HG03521 (cell line): ENCODE data around the gene GPR180.
"Not testable (repeated sequence)": the region's sequence is repeated elsewhere in the genome, so short reads cannot be mapped to it uniquely, and the experiment has no call there.

Experiments used
- ATAC-seq: cut with Tn5 transposase; IDR thresholded peaks from one replicate; pipeline ENCODE4 v1.9.1; 2021; ENCODE audit warnings: mild to moderate bottlenecking, moderate library complexity; ENCODE audit not compliant: unreplicated experiment

GPR180 gene

DNA sequence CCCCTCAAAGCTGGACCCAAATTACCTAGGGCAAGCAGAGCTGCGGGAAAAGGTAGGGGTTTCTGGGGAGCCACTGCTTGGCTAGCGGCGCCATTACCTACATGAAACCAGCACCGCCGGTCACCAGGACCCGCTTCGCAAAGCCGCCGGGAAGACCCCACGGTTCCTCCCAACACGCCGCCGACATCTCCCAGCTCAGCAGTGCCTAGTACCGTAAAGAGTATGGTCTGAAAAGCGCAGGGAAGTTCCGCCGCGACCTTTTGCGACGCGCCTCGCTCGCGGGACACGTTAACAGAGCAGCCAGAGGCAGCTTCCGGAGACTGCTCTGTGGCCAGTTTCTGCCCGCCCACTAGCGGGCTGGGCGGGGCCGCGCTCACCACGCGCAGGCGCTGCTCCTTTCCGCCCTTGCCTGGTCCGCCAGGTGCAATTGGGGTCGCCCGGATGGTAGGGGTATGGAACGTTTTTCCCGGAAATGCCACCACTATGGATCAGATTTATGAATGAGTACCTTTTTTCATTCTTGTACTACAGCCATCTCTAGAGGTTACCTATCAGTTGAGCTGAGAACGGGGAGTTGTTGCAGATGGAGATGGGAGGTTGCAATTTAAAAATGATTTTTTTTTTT, 5.6 kb upstream of the GPR180 start, which contains the start of gene TGDS:
Gene TGDS, minus strand, starts transcription at position 203 of the 625 bp plus-strand sequence. Its CDS starts 16 bp downstream, at position 187.
- peak; percentile 97 for ATAC-seq

DNA sequence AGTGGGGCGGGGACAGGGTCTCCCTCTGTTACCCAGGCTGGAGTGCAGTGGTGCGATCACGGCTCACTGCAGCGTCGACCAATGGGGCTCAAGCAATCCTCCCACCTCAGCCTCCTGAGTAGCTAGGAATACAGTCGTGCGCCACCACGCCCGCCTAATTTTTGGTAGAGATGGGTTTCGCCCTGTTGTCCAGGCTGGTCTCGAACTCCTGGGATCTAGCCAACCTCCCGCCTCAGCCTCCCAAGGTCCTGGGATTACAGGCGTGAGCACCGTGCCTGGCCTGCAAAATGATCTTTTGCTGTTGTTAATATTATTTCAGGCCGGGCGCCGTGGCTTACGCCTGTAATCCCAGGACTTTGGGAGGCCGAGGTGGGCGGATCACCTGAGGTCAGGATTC, 5.1 kb upstream of the GPR180 start:
- no peak for ATAC-seq

DNA sequence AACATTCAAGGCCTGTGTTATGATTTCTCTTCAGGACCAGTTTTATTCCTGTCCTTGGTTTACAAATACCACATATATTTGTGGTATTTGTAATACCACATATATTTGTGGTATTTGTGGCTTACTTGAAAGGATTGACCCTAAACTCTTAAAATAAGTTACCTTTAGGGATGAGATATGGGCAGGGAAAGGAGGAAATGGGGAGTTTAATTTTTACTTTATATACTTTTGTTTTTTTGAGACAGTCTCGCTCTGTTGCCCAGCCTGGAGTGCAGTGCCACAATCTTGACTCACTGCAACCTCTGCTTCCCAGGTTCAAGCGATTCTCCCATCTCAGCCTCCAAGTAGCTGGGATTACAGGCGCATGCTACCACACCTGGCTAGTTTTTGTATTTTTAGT, 3.4 kb upstream of the GPR180 start:
- ATAC-seq, result no peak

DNA sequence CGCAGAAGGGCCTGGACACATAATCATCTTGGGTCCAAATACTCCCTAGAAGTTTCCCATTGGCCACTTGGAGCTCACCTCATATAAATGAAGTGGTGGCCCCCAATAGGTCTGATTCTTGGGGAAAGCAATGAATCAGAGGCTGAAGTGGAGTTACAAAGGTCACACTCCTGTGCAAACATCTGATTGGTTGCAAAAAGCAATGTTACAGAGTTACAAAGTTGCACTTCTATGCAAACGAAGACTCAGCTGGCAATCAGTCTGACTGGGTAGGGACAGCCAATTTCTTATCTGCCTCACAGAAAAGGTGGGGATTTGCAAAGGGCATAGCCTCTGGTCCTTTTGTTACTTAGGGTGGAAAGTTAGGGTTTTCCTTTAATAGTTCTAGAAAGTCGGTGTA, 1.8 kb upstream of the GPR180 start:
- no peak for ATAC-seq

DNA sequence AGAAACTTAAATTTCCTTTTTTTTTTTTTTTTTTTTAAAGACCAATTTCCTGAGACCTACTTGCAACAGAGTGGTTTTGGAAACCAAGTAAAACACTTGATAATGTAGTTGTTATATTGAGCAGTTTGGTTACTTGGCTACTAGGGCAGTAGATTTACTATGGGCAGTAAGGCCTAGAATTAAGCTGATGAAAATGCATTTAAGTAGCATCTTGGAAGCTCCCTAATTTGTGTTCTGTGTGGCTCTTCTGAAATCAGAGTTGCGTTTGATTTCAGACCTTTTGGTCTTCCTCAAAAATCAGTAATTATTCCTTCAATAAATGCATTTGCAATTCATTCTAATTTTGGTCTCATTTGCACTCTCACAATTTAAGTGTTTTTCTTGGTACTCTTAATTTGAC, 810 bp downstream of the GPR180 start:
- no peak for ATAC-seq

DNA sequence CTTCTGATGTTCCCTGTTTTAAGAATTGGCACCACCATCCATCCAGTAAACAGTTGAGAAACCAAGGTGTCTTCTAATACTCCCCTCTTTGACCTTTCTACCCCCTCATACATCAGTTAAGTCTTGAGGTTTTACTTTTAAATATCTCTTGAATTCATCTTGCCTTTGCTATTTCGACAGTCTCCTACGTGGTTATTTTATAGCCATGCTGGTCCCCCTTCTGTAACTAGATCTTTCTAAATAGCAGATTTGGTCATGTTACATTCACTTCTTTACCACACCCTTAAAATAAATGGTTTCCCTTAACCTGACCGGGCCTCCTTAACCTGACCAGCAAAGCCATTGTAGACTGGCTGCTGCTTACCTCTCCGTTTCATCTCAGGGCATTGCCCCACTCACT, 5.4 kb downstream of the GPR180 start:
- ATAC-seq, result no peak

DNA sequence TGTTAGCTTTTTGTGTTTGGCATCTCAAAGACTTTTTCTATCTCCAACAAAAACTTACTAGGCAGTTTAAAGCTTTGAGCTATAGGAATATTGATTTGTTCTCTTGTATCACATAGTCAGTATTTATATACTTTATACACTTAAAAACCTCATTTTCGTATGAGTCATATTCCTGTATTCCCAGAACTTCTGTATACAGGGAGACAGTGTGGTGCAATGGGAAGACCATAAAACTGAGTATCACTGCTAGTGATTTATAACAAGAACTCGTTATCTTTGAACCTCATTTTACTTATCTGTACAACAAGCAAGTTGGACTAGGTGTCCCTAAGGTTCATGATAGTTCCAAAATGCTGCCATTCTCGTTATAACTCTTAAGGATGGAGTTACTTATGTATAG, 6.3 kb downstream of the GPR180 start:
- ATAC-seq, result no peak

DNA sequence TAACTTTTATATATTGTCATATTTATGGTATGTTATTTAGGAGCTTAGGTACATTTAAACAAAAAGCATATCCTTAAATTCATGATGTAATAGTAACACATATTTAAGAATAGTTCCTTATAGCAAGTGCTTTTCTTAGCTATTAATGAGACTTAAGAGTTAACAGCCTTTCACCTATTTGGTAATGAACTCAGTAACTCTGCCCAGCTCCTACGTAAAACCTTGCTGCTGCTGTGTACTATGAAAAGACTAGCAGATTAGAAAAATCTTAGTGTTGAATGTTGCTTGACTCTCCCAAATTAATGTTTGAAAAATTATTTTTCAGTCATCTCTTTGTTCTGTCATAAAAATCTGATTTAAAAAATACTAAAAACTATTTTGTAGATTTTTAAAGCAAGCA, 6.9 kb downstream of the GPR180 start:
- ATAC-seq, result no peak

DNA sequence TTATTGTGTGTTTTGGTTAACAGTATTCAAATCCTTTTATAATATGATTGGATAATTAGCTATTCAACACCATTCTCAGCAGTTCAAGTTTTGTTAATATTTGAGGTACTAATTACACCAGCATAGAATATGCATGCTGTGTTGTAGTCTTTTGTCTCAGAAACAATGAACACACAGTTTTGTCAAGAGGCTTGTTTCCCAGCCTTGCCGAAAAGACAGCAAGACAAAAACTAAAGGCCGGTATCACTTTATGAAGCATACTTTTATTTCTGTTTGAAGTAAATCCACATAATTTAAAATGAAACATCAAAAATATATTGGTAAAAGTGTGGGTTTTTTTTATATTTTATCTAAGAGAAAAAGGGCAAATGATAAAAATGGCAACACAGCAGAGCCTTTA, 7.5 kb downstream of the GPR180 start:
- no peak for ATAC-seq

DNA sequence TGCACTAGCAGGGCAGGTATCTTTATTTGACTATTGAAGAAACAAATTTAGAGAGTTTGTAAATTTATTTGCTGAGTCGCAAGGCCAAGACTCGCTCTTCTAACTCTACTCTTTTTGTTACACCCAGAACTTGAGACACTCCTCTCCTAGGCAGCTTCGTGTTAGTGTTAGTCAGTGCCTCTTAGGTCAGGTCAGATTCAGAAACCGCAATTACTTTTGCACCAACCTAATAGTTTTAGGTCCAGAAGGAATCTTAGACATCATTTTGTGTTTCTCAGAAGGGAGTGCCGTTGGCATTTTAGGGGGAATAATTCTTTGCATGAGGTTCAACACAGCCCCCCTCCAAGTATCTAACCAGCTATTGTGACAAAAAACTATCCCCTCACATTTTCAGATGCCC, 8.8 kb downstream of the GPR180 start:
- no peak for ATAC-seq

DNA sequence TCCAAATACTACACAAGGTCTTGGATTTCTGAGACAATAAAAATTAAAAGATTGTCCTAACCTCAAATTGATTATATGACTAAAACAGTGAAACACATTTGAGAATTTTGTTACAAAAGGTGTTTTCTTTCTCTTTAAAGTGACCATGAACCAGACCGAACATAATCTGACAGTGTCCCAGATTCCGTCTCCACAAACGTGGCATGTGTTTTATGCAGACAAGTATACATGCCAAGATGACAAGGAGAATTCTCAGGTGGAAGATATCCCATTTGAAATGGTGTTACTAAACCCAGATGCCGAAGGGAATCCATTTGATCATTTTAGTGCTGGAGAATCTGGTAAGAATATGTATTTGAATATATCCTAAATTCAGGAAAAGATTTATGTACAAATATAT, 10.4 kb downstream of the GPR180 start:
- ATAC-seq, result no peak

DNA sequence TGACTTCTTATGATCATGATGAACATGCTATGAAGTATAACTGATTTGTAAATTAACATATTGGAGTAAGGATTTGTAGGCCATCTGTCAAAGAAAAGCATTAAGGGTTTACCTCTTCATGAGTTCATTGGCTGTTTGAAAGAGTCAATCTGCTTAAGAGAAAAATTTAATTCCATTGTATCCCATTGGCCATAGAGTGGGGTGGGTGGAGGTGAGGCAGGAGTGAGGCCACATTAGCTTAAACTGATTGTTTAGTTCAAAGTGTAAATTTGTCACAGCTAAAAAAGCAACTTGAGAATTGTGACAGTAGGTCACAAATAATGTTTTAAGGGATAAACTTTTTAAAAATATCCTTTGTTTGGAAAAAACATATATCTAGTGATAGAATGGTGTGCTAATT, 11.4 kb downstream of the GPR180 start:
- ATAC-seq, result no peak

DNA sequence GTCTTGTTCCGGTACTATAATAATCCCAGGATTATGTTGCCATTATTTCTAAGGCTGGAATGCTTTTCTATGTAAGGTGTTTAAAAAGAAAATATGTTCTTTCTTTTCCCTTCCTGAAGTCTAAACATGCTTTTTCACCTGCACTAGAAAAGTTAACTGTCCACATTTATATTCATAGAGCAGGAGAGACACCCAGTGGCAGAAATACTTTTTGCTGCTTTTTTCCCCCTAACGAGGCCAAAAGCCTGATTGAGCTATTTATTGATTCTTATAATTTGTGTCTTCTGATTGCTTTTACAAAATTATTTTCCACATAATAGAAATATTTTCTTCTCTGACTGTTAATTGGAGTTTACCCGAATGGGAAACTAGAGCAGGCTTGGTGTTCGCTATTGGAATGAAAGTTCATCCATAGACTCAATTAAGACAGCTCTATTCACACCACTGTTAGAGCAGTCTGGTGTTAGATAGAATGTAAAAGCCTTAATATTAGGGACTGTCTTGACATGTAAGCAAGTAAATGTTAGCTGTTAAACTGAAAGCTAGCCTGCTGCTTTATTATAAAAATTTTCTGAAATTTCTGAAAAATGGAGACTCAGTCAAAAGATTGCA, 15.8 kb downstream of the GPR180 start:
- ATAC-seq, result no peak

DNA sequence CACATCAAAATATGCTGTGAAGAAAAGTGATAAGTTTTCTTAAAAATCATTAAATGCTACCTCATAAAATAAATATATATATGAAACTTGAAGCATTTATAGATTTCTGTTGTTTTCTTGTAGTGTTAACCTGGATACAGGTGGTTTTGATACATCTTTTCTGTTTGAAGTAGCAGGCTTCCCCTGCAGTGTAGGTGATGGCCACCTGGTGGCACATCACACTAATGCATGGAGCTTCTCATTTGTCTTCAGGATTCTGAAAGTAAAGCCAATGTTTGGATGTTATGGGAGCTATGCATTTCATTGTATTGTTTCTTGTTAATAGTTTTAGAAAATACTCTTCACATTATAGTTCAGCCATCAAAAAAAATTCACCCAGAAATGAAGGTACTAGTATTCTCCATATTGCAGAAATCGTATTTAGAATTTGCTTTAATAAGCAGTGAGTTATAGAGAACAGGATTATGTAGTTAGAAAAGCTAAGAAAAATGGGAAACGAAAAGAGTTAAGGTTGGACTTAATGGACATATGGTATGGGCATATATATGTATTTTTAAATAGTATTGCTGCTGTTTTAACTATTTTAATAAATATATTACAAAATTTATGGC, 18.7 kb downstream of the GPR180 start:
- ATAC-seq, result peak; percentile 82

DNA sequence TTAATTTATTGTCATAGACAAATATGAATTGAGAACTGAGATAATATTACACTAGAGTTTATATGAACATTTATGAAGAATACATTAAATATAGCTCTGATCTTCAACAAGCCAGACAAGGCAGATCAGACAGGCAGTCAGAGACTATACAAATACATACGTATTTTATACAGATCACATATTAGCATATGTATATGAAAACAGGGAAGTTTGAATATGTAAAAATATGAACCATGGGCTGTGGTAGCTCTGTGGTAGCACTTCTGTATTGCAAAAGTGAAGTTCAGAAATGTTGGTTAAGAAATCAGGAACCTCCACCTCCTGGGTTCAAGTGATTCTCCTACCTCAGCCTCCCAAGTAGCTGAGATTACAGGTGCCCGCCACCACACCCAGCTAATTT, 20.7 kb downstream of the GPR180 start:
- ATAC-seq, result no peak

DNA sequence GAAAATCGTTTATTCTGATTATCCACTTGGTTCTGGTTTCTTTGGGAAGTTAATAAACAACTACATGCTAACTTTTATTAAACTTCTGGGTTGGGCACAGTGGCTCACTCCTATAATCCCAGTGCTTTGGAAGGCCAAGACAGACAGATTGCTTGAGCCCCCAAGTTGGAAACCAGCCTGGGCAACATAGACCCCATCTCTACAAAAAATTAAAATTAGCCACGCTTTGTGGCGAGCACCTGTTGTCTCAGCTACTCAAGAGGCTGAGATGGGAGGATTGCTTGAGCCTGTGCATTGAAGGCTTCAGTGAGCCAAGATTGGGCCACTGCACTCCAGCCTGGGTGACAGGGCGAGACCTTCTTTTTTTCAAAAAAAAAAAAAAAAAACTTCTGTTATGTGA, 21.7 kb downstream of the GPR180 start:
- no peak for ATAC-seq

DNA sequence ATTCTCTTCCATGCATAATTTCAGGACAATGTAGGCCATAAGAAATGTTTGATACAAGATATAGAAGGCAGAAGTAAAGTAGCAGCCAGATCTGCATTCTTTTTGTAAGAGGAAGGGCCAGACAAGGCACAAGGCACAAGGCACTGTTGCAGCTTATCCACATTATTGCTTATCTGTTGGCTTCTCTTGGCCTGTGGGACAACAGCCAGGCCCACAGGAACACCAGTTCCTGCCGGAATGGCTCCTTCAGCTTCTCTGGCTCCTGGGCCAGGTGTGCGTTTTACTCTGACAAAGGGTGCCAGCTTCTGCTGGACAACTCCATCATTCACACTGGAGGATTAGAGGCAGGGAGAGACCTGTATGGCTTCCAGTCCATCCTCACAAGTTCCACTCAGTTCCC, 29.2 kb downstream of the GPR180 start:
- no peak for ATAC-seq

DNA sequence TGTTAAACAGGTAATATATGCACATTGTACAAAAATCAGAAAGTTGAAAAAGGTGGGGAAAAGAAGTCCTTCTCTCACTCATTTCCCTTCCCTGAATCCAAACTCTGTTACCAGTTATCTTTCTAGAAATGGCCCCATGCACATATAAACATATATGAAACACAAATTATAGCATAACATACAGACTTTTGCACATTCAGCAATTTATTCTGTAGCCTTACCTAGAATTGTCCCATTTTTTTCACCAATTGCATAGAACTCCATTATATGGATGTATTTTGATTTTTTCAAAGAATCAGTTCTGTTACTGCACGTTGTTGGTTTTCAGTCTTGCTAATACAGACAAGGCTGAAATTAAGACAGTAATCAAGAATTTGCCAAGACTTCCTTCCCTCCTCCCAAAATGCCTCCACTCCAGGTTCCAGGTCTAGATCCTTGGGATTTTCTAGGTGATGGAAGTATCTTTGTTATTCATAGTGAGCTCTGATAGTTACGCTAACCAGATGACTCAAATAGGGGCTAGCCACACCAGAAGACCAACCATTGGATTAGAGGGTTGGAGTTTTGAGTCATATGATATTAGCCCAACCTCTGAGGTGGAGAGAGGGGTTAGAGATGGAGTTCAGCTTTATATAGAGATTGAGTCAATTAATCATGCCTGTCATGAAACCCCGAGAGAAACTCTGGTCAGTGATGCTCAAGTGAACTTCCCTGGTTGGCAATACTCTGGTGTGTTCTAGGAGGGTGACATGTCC, 30.7 kb downstream of the GPR180 start:
- ATAC-seq, result no peak

DNA sequence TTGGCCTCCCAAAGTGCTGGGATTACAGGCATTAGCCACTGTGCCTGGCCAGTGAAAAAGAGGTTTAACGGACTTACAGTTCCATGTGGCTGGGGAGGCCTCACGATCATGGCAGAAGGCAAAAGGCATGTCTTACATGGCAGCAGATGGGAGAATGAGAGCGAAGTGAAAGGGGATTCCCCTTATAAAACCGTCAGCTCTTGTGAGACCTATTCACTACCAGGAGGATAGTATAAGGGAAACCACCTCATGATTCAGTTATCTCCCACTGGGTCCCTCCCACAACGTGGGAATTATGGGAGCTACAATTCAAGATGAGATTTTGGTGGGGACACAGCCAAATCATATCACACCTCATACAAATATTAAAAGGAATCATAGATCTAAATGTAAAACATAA, 34.4 kb downstream of the GPR180 start:
- not testable (repeated sequence) for ATAC-seq

DNA sequence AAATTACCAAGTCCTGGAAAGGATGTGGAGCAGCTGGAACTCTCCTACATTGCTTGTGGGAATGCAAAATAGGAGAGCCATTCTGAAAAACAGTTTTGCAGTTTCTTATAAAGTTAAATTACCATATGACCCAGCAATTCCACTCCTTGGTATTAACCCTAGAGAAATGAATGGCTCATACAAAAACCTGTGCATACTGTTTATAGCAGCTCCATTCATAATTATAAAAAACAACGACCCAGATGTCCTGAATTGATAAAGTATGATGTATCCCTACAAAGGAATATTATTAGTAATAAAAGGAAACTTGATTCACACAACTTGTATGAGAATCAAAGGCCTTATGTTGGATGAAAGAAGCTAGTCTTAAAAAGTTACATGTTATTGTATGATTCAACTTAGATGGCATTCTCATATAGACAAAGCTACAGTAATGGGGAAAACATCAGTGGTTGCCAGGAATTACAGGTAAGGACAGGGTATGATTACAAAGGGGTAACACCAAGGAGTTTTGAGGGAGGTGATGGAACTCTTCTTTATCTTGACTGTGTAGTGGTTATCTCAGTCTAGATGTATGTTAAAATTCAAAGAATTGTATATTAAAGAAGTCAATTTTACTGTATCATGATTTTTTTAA, 35.4 kb downstream of the GPR180 start:
- no peak for ATAC-seq

DNA sequence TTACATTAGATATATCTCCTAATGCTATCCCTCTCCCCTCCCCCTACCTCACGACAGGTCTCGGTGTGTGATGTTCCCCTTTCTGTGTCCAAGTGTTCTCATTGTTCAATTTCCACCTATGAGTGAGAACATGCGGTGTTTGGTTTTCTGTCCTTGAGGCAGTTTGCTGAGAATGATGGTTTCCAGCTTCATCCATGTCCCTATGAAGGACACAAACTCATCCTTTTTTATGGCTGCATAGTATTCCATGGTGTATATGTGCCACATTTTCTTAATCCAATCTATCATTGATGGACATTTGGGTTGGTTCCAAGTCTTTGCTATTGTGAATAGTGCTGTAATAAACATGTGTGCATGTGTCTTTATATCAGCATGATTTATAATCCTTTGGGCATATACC, 36.0 kb downstream of the GPR180 start:
- not testable (repeated sequence) for ATAC-seq
